Activated gamma-delta T cell (primary cell): Measurements from ENCODE around the gene CHRNG.
A peak's percentile ranks its signal among the peaks of the same experiment; 100 is the strongest.

ENCODE experiments used
- DNase-seq: peaks from one replicate; lab custom pipeline; 2025; lab: John Stamatoyannopoulos, UW
- total RNA-seq, 2 donors: gene quantifications; one replicate each; lab custom pipeline; 2026; lab: John Stamatoyannopoulos, UW

CHRNG gene
- total RNA-seq, result 0 reads per million in 2 donors

GRCh38 chr2:232539298-232540231, at the start of gene CHRNG:
TSS of gene CHRNG (plus strand) at chr2:232539692. CDS start at chr2:232539748, 56 bp downstream.
- no peak for DNase-seq

- no peak for DNase-seq
Observed at GRCh38 chr2:232490221-232491138, 49.0 kb upstream of the CHRNG start.

GRCh38 chr2:232491139-232491780, 48.2 kb upstream of the CHRNG start:
- DNase-seq, result no peak

- DNase-seq, result no peak
Observed at GRCh38 chr2:232492236-232492848, 47.1 kb upstream of the CHRNG start.

GRCh38 chr2:232492963-232493700, 46.4 kb upstream of the CHRNG start:
- DNase-seq, result no peak

GRCh38 chr2:232493701-232494474, 45.6 kb upstream of the CHRNG start:
- no peak for DNase-seq

GRCh38 chr2:232494542-232494941, 45.0 kb upstream of the CHRNG start:
- no peak for DNase-seq

GRCh38 chr2:232495292-232495691, 44.2 kb upstream of the CHRNG start:
- DNase-seq, result no peak

GRCh38 chr2:232496501-232497270, 42.8 kb upstream of the CHRNG start:
- no peak for DNase-seq

- DNase-seq, result no peak
Observed at GRCh38 chr2:232497348-232497747, 42.1 kb upstream of the CHRNG start.

- no peak for DNase-seq
Observed at GRCh38 chr2:232498452-232498851, 41.0 kb upstream of the CHRNG start.

- DNase-seq, result no peak
Observed at GRCh38 chr2:232501331-232501771, 38.1 kb upstream of the CHRNG start.

GRCh38 chr2:232501794-232502390, 37.6 kb upstream of the CHRNG start:
- DNase-seq, result no peak

GRCh38 chr2:232502511-232502910, 37.0 kb upstream of the CHRNG start:
- DNase-seq, result no peak

GRCh38 chr2:232502911-232503808, 36.3 kb upstream of the CHRNG start:
- DNase-seq, result peak; percentile 26

- DNase-seq, result no peak
Observed at GRCh38 chr2:232503809-232504323, 35.6 kb upstream of the CHRNG start.

GRCh38 chr2:232504438-232504837, 35.1 kb upstream of the CHRNG start:
- DNase-seq, result no peak
